K562 (cell line): ENCODE data around the gene TAL1.

Experiments used
- CTCF ChIP-seq, 3 experiments: IDR thresholded peaks in 2 of 3; conservative IDR thresholded peaks in 1 of 3; 2 replicates each; pipeline ENCODE4 v1.5.1; 2011 to 2012; ENCODE audit warnings: low read length in 3 of 3, mild to moderate bottlenecking in 3 of 3, control low read depth in 2 of 3, improper control_type of control experiment in 1 of 3, inconsistent platforms in 1 of 3, low read depth in 1 of 3, mixed read lengths in 1 of 3, moderate library complexity in 1 of 3; ENCODE audit not compliant: insufficient read depth in 2 of 3
- KAT8 ChIP-seq: fragments of 450-650 bp; IDR thresholded peaks from 2 replicates; pipeline ENCODE4 v1.6.1; 2016; ENCODE audit warnings: low read depth, mild to moderate bottlenecking
- NR2F6 ChIP-seq: fragments of 450-650 bp; formaldehyde crosslinking; IDR thresholded peaks from 2 replicates; pipeline ENCODE4 v1.4.0; 2020; ENCODE audit warnings: mild to moderate bottlenecking
- POLR3A ChIP-seq: IDR thresholded peaks from 2 replicates; pipeline ENCODE4 v1.6.1; 2011; ENCODE audit warnings: borderline replicate concordance, mild to moderate bottlenecking, moderate library complexity; ENCODE audit not compliant: insufficient read length, insufficient read depth; ENCODE audit errors: extremely low read depth
- SIX5 ChIP-seq, 2 experiments: IDR thresholded peaks; 2 replicates each; pipeline ENCODE4 v1.6.1; 2011; ENCODE audit warnings: low read length in 2 of 2, borderline replicate concordance in 1 of 2, low read depth in 1 of 2, mild to moderate bottlenecking in 1 of 2, moderate library complexity in 1 of 2; ENCODE audit not compliant: insufficient read depth in 1 of 2
- ZBTB7A ChIP-seq: IDR thresholded peaks from 2 replicates; pipeline ENCODE4 v1.6.1; 2011; ENCODE audit warnings: low read depth, mild to moderate bottlenecking, low read length, moderate library complexity, borderline replicate concordance; ENCODE audit not compliant: control insufficient read depth
- ZNF23 ChIP-seq: fragments of 250-450 bp; sonication (Bioruptor Pico); IDR thresholded peaks from 2 replicates; pipeline ENCODE4 v1.4.0; 2020; ENCODE audit warnings: mild to moderate bottlenecking
- ZNF239 ChIP-seq: fragments of 250-450 bp; sonication (Bioruptor Pico); IDR thresholded peaks from 2 replicates; pipeline ENCODE4 v1.4.0; 2020; ENCODE audit warnings: mild to moderate bottlenecking
- ZNF699 ChIP-seq: fragments of 250-450 bp; sonication (Bioruptor Pico); IDR thresholded peaks from 2 replicates; pipeline ENCODE4 v1.8.0; 2021; ENCODE audit warnings: mild to moderate bottlenecking, moderate library complexity; ENCODE audit not compliant: insufficient replicate concordance

- TF ChIP-seq SIX5 (IDR thresholded peaks at IDR 0.05; ENCODE audit: borderline replicate concordance in 1 of 2, insufficient read depth in 1 of 2, low read depth in 1 of 2, low read length in 2 of 2) (no peak), NR2F6 (CRISPR knock-in tag) (no peak), ZNF23 (no peak), ZNF239 (CRISPR knock-in tag) (no peak), CTCF (IDR thresholded peaks at IDR 0.05 in 2 of 3, conservative IDR thresholded peaks at IDR 0.05 in 1 of 3; ENCODE audit: insufficient read depth in 2 of 3, low read depth in 1 of 3, low read length in 3 of 3) (no peak), ZBTB7A (no peak), POLR3A (no peak), ZNF699 (CRISPR knock-in tag) (no peak), KAT8 (no peak)
Measured at GRCh38 chr1:47276850-47277249, 44.8 kb upstream of the TAL1 start.
